T-helper 2 cell treated with Interferon-gamma antibody and Interleukin-4, amounts not matched to agents 100 ng/mL and 5 ng/mL, for 36 hours (primary cell): ENCODE results near the gene ZNF629. TPM values are rescaled to one million over a fixed set of nuclear protein-coding genes. Genes with fewer than 3 reads are reported as not detected.

Experiments used
- total RNA-seq: library from RNA; stranded (reverse); gene quantifications from 2 replicates; pipeline ENCODE4 v1.2.3, GENCODE V29; 2022

The ZNF629 gene
- total RNA-seq, 1 donor from 2014 or later: 0.25 TPM

Other genes with a start within 250 kb of the ZNF629 start
- 15.3 and 16.4 TPM in 2 replicates for gene ZNF764, start 228.8 kb downstream of the ZNF629 start, total RNA-seq
- gene ZNF688, start 215.5 kb downstream of the ZNF629 start, total RNA-seq: 13.9 and 16.4 TPM in 2 replicates
- gene ZNF785, start 201.5 kb downstream of the ZNF629 start, total RNA-seq: 15.2 and 18.5 TPM in 2 replicates
- 11.6 and 13.5 TPM in 2 replicates for gene ZNF689, start 176.8 kb downstream of the ZNF629 start, total RNA-seq
- 71.0 and 71.4 TPM in 2 replicates for gene PRR14, start 136.2 kb downstream of the ZNF629 start, total RNA-seq
- 77.3 and 81.1 TPM in 2 replicates for gene FBRS, start 128.8 kb downstream of the ZNF629 start, total RNA-seq
- 81.8 and 88.3 TPM in 2 replicates for gene SRCAP, start 88.0 kb downstream of the ZNF629 start, total RNA-seq
- gene PHKG2, start 38.8 kb downstream of the ZNF629 start, total RNA-seq: 44.5 and 47.6 TPM in 2 replicates
- gene CFAP119, start 25.1 kb downstream of the ZNF629 start, total RNA-seq: 2.3 and 4.4 TPM in 2 replicates
- gene RNF40, start 24.9 kb downstream of the ZNF629 start, total RNA-seq: 78.2 and 85.5 TPM in 2 replicates
- 22.7 and 22.8 TPM in 2 replicates for gene BCL7C, start 106.9 kb upstream of the ZNF629 start, total RNA-seq
- 0.32 and 0.41 TPM in 2 replicates for gene CTF1, start 109.4 kb upstream of the ZNF629 start, total RNA-seq
- 26.6 and 27.1 TPM in 2 replicates for gene FBXL19, start 136.4 kb upstream of the ZNF629 start, total RNA-seq
- gene ORAI3, start 161.9 kb upstream of the ZNF629 start, total RNA-seq: 25.7 and 27.1 TPM in 2 replicates
- gene SETD1A, start 170.5 kb upstream of the ZNF629 start, total RNA-seq: 29.7 and 30.2 TPM in 2 replicates
- gene HSD3B7, start 198.0 kb upstream of the ZNF629 start, total RNA-seq: 3.8 TPM in 2 replicates
- gene STX1B, start 223.4 kb upstream of the ZNF629 start, total RNA-seq: 0.55 and 0.59 TPM in 2 replicates
- 55.6 and 55.8 TPM in 2 replicates for gene STX4, start 246.4 kb upstream of the ZNF629 start, total RNA-seq